ENCODE data around the gene KRTAP4-2.
"Not testable (repeated sequence)": the region's sequence is repeated elsewhere in the genome, so short reads cannot be mapped to it uniquely, and the experiment has no call there.

The KRTAP4-2 gene

GRCh38 chr17:41189837-41190318 is 11.9 kb upstream of the KRTAP4-2 start, which contains the start of gene KRTAP9-1:
Gene KRTAP9-1, plus strand, starts transcription at chr17:41189887. Its CDS starts 0 bp downstream, at chr17:41189887.
- H3K9ac ChIP-seq (ENCODE audit: low read length); H3K9me3 ChIP-seq (ENCODE audit: control insufficient read depth, insufficient read depth, low read depth, low read length); H3K4me1 ChIP-seq (ENCODE audit: control insufficient read depth, insufficient read depth, low read length); H3K36me3 ChIP-seq (ENCODE audit: control insufficient read depth, insufficient read depth, low read length); H3K4me3 ChIP-seq (ENCODE audit: low read depth, low read length); H3K27ac ChIP-seq (ENCODE audit: low read depth, low read length); H3K27me3 ChIP-seq (ENCODE audit: control insufficient read depth, insufficient read depth, low read length): not testable (repeated sequence)

- H3K9me3 ChIP-seq (ENCODE audit: control insufficient read depth, insufficient read depth, low read depth, low read length), result no peaks in the 10 kb centered on the region
- H3K36me3 ChIP-seq (ENCODE audit: control insufficient read depth, insufficient read depth, low read length), result no peaks in the 10 kb centered on the region
- H3K4me1 ChIP-seq (ENCODE audit: control insufficient read depth, insufficient read depth, low read length), result no peaks in the 10 kb centered on the region
- no peak overlapping the region for H3K9ac ChIP-seq (ENCODE audit: low read length)
- no peak overlapping the region for H3K4me3 ChIP-seq (ENCODE audit: low read depth, low read length)
- H3K27ac ChIP-seq (ENCODE audit: low read depth, low read length), result no peak overlapping the region
- H3K27me3 ChIP-seq (ENCODE audit: control insufficient read depth, insufficient read depth, low read length), result no peaks in the 10 kb centered on the region
These were observed 8.9 kb upstream of the KRTAP4-2 start for GRCh38 chr17:41186872-41187271.

- Histone ChIP-seq H3K9me3 (ENCODE audit: control insufficient read depth, insufficient read depth, low read depth, low read length) (no peaks in the 10 kb centered on the region), H3K9ac (ENCODE audit: low read length) (no peak overlapping the region), H3K27ac (ENCODE audit: low read depth, low read length) (no peak overlapping the region), H3K27me3 (ENCODE audit: control insufficient read depth, insufficient read depth, low read length) (no peaks in the 10 kb centered on the region), H3K4me1 (ENCODE audit: control insufficient read depth, insufficient read depth, low read length) (no peaks in the 10 kb centered on the region), H3K4me3 (ENCODE audit: low read depth, low read length) (no peak overlapping the region), H3K36me3 (ENCODE audit: control insufficient read depth, insufficient read depth, low read length) (no peaks in the 10 kb centered on the region)
These were observed 7.0 kb upstream of the KRTAP4-2 start for GRCh38 chr17:41185001-41185400.

- Histone ChIP-seq H3K4me1 (ENCODE audit: control insufficient read depth, insufficient read depth, low read length) (no peaks in the 10 kb centered on the region), H3K27me3 (ENCODE audit: control insufficient read depth, insufficient read depth, low read length) (no peaks in the 10 kb centered on the region), H3K9ac (ENCODE audit: low read length) (no peak within 1 kb of the TSS), H3K27ac (ENCODE audit: low read depth, low read length) (no peak within 1 kb of the TSS), H3K36me3 (ENCODE audit: control insufficient read depth, insufficient read depth, low read length) (no peaks in the 10 kb centered on the region), H3K9me3 (ENCODE audit: control insufficient read depth, insufficient read depth, low read depth, low read length) (no peaks in the 10 kb centered on the region), H3K4me3 (ENCODE audit: low read depth, low read length) (no peak within 1 kb of the TSS)
These were observed 6.5 kb upstream of the KRTAP4-2 start, which contains the start of gene KRTAP4-1 for GRCh38 chr17:41184480-41184961. Gene KRTAP4-1, minus strand, starts transcription at chr17:41184911. Its CDS starts 57 bp downstream, at chr17:41184854.

- Histone ChIP-seq H3K36me3 (ENCODE audit: control insufficient read depth, insufficient read depth, low read length) (no peaks in the 10 kb centered on the region), H3K4me3 (ENCODE audit: low read depth, low read length) (no peak overlapping the region), H3K9ac (ENCODE audit: low read length) (no peak overlapping the region), H3K27ac (ENCODE audit: low read depth, low read length) (no peak overlapping the region), H3K27me3 (ENCODE audit: control insufficient read depth, insufficient read depth, low read length) (no peaks in the 10 kb centered on the region), H3K9me3 (ENCODE audit: control insufficient read depth, insufficient read depth, low read depth, low read length) (no peaks in the 10 kb centered on the region), H3K4me1 (ENCODE audit: control insufficient read depth, insufficient read depth, low read length) (no peaks in the 10 kb centered on the region)
These were observed 1.0 kb upstream of the KRTAP4-2 start for GRCh38 chr17:41178843-41179616.

GRCh38 chr17:41178341-41178740 is 320 bp upstream of the KRTAP4-2 start:
- Histone ChIP-seq H3K4me1 (ENCODE audit: control insufficient read depth, insufficient read depth, low read length) (no peaks in the 10 kb centered on the region), H3K9ac (ENCODE audit: low read length) (no peak overlapping the region), H3K36me3 (ENCODE audit: control insufficient read depth, insufficient read depth, low read length) (no peaks in the 10 kb centered on the region), H3K4me3 (ENCODE audit: low read depth, low read length) (no peak overlapping the region), H3K27ac (ENCODE audit: low read depth, low read length) (no peak overlapping the region), H3K27me3 (ENCODE audit: control insufficient read depth, insufficient read depth, low read length) (no peaks in the 10 kb centered on the region), H3K9me3 (ENCODE audit: control insufficient read depth, insufficient read depth, low read depth, low read length) (no peaks in the 10 kb centered on the region)

GRCh38 chr17:41176744-41177387 is 1.2 kb downstream of the KRTAP4-2 start:
- Histone ChIP-seq H3K36me3 (ENCODE audit: control insufficient read depth, insufficient read depth, low read length) (no peaks in the 10 kb centered on the region), H3K27me3 (ENCODE audit: control insufficient read depth, insufficient read depth, low read length) (no peaks in the 10 kb centered on the region), H3K9me3 (ENCODE audit: control insufficient read depth, insufficient read depth, low read depth, low read length) (no peaks in the 10 kb centered on the region), H3K4me3 (ENCODE audit: low read depth, low read length) (no peak overlapping the region), H3K4me1 (ENCODE audit: control insufficient read depth, insufficient read depth, low read length) (no peaks in the 10 kb centered on the region), H3K9ac (ENCODE audit: low read length) (no peak overlapping the region), H3K27ac (ENCODE audit: low read depth, low read length) (no peak overlapping the region)

GRCh38 chr17:41171886-41172285 is 6.1 kb downstream of the KRTAP4-2 start:
- no peak overlapping the region for H3K4me3 ChIP-seq (ENCODE audit: low read depth, low read length)
- no peaks in the 10 kb centered on the region for H3K27me3 ChIP-seq (ENCODE audit: control insufficient read depth, insufficient read depth, low read length)
- H3K36me3 ChIP-seq (ENCODE audit: control insufficient read depth, insufficient read depth, low read length), result no peaks in the 10 kb centered on the region
- no peaks in the 10 kb centered on the region; the same call in 1 of the 2 replicates for H3K4me1 ChIP-seq (ENCODE audit: control insufficient read depth, insufficient read depth, low read length)
- no peak overlapping the region for H3K27ac ChIP-seq (ENCODE audit: low read depth, low read length)
- H3K9me3 ChIP-seq (ENCODE audit: control insufficient read depth, insufficient read depth, low read depth, low read length), result no peaks in the 10 kb centered on the region
- H3K9ac ChIP-seq (ENCODE audit: low read length), result no peak overlapping the region

GRCh38 chr17:41168121-41168520 is 9.9 kb downstream of the KRTAP4-2 start, which contains the start of gene KRTAP4-3:
Gene KRTAP4-3, minus strand, starts transcription at chr17:41168221. Its CDS starts 49 bp downstream, at chr17:41168172.
- H3K4me1 ChIP-seq (ENCODE audit: control insufficient read depth, insufficient read depth, low read length), result no peaks in the 10 kb centered on the region; the same call in 1 of the 2 replicates
- H3K27ac ChIP-seq (ENCODE audit: low read depth, low read length), result no peak within 1 kb of the TSS
- no peaks in the 10 kb centered on the region for H3K27me3 ChIP-seq (ENCODE audit: control insufficient read depth, insufficient read depth, low read length)
- no peaks in the 10 kb centered on the region for H3K36me3 ChIP-seq (ENCODE audit: control insufficient read depth, insufficient read depth, low read length)
- no peak within 1 kb of the TSS for H3K9ac ChIP-seq (ENCODE audit: low read length)
- no peak within 1 kb of the TSS for H3K4me3 ChIP-seq (ENCODE audit: low read depth, low read length)
- H3K9me3 ChIP-seq (ENCODE audit: control insufficient read depth, insufficient read depth, low read depth, low read length), result no peaks in the 10 kb centered on the region

- H3K4me1 ChIP-seq (ENCODE audit: control insufficient read depth, insufficient read depth, low read length), result no peaks in the 10 kb centered on the region; the same call in 1 of the 2 replicates
- no peaks in the 10 kb centered on the region for H3K27me3 ChIP-seq (ENCODE audit: control insufficient read depth, insufficient read depth, low read length)
- no peak overlapping the region for H3K4me3 ChIP-seq (ENCODE audit: low read depth, low read length)
- H3K9me3 ChIP-seq (ENCODE audit: control insufficient read depth, insufficient read depth, low read depth, low read length), result no peaks in the 10 kb centered on the region
- no peak overlapping the region for H3K9ac ChIP-seq (ENCODE audit: low read length)
- H3K36me3 ChIP-seq (ENCODE audit: control insufficient read depth, insufficient read depth, low read length), result no peaks in the 10 kb centered on the region
- no peak overlapping the region for H3K27ac ChIP-seq (ENCODE audit: low read depth, low read length)
These were observed 10.5 kb downstream of the KRTAP4-2 start for GRCh38 chr17:41167561-41167960.

- no peaks in the 10 kb centered on the region for H3K36me3 ChIP-seq (ENCODE audit: control insufficient read depth, insufficient read depth, low read length)
- H3K9ac ChIP-seq (ENCODE audit: low read length), result no peak overlapping the region
- no peaks in the 10 kb centered on the region; the same call in 1 of the 2 replicates for H3K27me3 ChIP-seq (ENCODE audit: control insufficient read depth, insufficient read depth, low read length)
- no peak overlapping the region for H3K27ac ChIP-seq (ENCODE audit: low read depth, low read length)
- no peak overlapping the region for H3K4me3 ChIP-seq (ENCODE audit: low read depth, low read length)
- H3K9me3 ChIP-seq (ENCODE audit: control insufficient read depth, insufficient read depth, low read depth, low read length), result no peaks in the 10 kb centered on the region
- H3K4me1 ChIP-seq (ENCODE audit: control insufficient read depth, insufficient read depth, low read length), result no peaks in the 10 kb centered on the region; the same call in 1 of the 2 replicates
These were observed 14.2 kb downstream of the KRTAP4-2 start for GRCh38 chr17:41163828-41164227.

All from HUES6 (cell line).